ENCODE results near the gene HIF1A. TPM values are rescaled to one million over a fixed set of nuclear protein-coding genes. Genes with fewer than 3 reads are reported as not detected.

The HIF1A gene
- total and polyA plus RNA-seq, 10 of the 15 experiments (the other 5 are each of a cell fraction or from before 2014, with no cell fraction given): 18.3 to 97.0 (median 75.3) TPM

DNA sequence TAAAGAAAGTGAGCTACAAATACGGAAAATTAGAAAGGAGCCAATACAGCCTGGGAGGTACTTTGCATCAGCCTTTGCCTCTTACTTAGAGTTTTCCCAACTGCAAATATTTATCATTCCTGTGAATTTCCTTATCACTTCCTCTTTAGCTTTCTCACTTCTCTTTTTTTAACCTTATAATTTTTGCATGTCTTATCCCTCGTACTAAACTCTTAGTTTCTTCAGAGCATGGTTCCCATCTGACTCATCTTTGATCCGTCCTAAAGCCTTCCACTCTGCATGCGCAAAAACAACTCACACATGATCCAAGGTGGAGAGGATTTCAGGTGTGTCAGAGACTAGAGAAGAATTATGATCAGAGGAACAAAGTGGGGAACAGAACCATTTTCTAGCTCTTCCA is 57.3 kb downstream of the HIF1A start (continued):
- TF ChIP-seq ETV6 (conservative IDR thresholded peaks at IDR 0.05 in 1 of 2, IDR thresholded peaks at IDR 0.05 in 1 of 2; ENCODE audit: borderline replicate concordance in 1 of 2, low read depth in 1 of 2) (peak in 1 of 2 experiments; percentile 56; a peak in 1 of 4 replicates), ASH2L (IDR thresholded peaks at IDR 0.05; ENCODE audit: borderline replicate concordance, low read depth) (no peak), PAX5 (IDR thresholded peaks at IDR 0.05; ENCODE audit: borderline replicate concordance, low read depth, low read length) (no peak), JUND (IDR thresholded peaks at IDR 0.05; ENCODE audit: low read depth, low read length) (no peak), PAX8 (IDR thresholded peaks at IDR 0.05) (no peak), EZH2 (IDR thresholded peaks at IDR 0.05; ENCODE audit: borderline replicate concordance, control insufficient read depth, low read depth, low read length) (no peak), HCFC1 (IDR thresholded peaks at IDR 0.05; ENCODE audit: low read length) (no peak), MTA2 (IDR thresholded peaks at IDR 0.05; ENCODE audit: low read depth) (peak; percentile 87), MXI1 (IDR thresholded peaks at IDR 0.05; ENCODE audit: low read depth, low read length) (no peak; the same call in 1 of the 2 replicates), CBX5 (IDR thresholded peaks at IDR 0.05; ENCODE audit: low read depth) (no peak), HDAC2 (IDR thresholded peaks at IDR 0.05) (no peak)
- TF ChIP-seq, protein P1, sequence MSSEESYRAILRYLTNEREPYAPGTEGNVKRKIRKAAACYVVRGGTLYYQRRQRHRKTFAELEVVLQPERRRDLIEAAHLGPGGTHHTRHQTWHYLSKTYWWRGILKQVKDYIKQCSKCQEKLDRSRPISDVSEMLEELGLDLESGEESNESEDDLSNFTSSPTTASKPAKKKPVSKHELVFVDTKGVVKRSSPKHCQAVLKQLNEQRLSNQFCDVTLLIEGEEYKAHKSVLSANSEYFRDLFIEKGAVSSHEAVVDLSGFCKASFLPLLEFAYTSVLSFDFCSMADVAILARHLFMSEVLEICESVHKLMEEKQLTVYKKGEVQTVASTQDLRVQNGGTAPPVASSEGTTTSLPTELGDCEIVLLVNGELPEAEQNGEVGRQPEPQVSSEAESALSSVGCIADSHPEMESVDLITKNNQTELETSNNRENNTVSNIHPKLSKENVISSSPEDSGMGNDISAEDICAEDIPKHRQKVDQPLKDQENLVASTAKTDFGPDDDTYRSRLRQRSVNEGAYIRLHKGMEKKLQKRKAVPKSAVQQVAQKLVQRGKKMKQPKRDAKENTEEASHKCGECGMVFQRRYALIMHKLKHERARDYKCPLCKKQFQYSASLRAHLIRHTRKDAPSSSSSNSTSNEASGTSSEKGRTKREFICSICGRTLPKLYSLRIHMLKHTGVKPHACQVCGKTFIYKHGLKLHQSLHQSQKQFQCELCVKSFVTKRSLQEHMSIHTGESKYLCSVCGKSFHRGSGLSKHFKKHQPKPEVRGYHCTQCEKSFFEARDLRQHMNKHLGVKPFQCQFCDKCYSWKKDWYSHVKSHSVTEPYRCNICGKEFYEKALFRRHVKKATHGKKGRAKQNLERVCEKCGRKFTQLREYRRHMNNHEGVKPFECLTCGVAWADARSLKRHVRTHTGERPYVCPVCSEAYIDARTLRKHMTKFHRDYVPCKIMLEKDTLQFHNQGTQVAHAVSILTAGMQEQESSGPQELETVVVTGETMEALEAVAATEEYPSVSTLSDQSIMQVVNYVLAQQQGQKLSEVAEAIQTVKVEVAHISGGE (CRISPR knock-in tag; IDR thresholded peaks at IDR 0.05): no peak
- TF ChIP-seq, protein P2, sequence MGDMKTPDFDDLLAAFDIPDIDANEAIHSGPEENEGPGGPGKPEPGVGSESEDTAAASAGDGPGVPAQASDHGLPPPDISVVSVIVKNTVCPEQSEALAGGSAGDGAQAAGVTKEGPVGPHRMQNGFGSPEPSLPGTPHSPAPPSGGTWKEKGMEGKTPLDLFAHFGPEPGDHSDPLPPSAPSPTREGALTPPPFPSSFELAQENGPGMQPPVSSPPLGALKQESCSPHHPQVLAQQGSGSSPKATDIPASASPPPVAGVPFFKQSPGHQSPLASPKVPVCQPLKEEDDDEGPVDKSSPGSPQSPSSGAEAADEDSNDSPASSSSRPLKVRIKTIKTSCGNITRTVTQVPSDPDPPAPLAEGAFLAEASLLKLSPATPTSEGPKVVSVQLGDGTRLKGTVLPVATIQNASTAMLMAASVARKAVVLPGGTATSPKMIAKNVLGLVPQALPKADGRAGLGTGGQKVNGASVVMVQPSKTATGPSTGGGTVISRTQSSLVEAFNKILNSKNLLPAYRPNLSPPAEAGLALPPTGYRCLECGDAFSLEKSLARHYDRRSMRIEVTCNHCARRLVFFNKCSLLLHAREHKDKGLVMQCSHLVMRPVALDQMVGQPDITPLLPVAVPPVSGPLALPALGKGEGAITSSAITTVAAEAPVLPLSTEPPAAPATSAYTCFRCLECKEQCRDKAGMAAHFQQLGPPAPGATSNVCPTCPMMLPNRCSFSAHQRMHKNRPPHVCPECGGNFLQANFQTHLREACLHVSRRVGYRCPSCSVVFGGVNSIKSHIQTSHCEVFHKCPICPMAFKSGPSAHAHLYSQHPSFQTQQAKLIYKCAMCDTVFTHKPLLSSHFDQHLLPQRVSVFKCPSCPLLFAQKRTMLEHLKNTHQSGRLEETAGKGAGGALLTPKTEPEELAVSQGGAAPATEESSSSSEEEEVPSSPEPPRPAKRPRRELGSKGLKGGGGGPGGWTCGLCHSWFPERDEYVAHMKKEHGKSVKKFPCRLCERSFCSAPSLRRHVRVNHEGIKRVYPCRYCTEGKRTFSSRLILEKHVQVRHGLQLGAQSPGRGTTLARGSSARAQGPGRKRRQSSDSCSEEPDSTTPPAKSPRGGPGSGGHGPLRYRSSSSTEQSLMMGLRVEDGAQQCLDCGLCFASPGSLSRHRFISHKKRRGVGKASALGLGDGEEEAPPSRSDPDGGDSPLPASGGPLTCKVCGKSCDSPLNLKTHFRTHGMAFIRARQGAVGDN (IDR thresholded peaks at IDR 0.05): no peak
- TF ChIP-seq, protein P3, sequence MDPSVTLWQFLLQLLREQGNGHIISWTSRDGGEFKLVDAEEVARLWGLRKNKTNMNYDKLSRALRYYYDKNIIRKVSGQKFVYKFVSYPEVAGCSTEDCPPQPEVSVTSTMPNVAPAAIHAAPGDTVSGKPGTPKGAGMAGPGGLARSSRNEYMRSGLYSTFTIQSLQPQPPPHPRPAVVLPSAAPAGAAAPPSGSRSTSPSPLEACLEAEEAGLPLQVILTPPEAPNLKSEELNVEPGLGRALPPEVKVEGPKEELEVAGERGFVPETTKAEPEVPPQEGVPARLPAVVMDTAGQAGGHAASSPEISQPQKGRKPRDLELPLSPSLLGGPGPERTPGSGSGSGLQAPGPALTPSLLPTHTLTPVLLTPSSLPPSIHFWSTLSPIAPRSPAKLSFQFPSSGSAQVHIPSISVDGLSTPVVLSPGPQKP (IDR thresholded peaks at IDR 0.05; ENCODE audit: low read depth, low read length): no peak
- TF ChIP-seq, protein P4, sequence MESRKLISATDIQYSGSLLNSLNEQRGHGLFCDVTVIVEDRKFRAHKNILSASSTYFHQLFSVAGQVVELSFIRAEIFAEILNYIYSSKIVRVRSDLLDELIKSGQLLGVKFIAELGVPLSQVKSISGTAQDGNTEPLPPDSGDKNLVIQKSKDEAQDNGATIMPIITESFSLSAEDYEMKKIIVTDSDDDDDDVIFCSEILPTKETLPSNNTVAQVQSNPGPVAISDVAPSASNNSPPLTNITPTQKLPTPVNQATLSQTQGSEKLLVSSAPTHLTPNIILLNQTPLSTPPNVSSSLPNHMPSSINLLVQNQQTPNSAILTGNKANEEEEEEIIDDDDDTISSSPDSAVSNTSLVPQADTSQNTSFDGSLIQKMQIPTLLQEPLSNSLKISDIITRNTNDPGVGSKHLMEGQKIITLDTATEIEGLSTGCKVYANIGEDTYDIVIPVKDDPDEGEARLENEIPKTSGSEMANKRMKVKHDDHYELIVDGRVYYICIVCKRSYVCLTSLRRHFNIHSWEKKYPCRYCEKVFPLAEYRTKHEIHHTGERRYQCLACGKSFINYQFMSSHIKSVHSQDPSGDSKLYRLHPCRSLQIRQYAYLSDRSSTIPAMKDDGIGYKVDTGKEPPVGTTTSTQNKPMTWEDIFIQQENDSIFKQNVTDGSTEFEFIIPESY (IDR thresholded peaks at IDR 0.05): no peak
- TF ChIP-seq, protein P5, sequence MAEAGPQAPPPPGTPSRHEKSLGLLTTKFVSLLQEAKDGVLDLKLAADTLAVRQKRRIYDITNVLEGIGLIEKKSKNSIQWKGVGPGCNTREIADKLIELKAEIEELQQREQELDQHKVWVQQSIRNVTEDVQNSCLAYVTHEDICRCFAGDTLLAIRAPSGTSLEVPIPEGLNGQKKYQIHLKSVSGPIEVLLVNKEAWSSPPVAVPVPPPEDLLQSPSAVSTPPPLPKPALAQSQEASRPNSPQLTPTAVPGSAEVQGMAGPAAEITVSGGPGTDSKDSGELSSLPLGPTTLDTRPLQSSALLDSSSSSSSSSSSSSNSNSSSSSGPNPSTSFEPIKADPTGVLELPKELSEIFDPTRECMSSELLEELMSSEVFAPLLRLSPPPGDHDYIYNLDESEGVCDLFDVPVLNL (IDR thresholded peaks at IDR 0.05; ENCODE audit: low read depth, low read length): no peak

Measured in GM12878 (cell line).